HG03565 (cell line): Measurements from ENCODE around the gene ADCY5.

Source experiments
- ATAC-seq: cut with Tn5 transposase; IDR thresholded peaks from one replicate; pipeline ENCODE4 v1.9.1; 2021; ENCODE audit warnings: mild to moderate bottlenecking, moderate library complexity; ENCODE audit not compliant: unreplicated experiment

The ADCY5 gene

GRCh38 chr3:123411340-123412040 lies 37.4 kb downstream of the ADCY5 start:
- no peak for ATAC-seq

DNA sequence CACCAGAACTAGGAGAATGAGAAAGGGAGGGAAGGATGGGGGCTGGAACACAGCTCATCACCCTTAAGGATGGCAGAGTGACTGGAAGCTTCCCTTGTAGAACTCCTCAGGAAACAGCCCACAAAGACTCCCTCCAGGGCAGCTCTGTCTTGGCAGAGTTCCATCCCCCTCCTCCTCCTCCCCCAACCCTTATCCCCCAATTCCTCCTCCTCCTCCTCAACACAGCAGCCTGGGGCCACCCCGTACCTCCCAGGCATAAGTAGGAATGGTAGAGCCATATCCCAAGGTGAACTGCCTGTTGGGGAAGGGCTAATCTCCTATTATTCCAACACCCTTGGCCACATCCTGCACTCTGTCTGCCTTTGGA lies 38.8 kb downstream of the ADCY5 start:
- no peak for ATAC-seq

GRCh38 chr3:123409443-123410148 lies 39.3 kb downstream of the ADCY5 start:
- ATAC-seq = no peak

- ATAC-seq = no peak
These were observed 42.3 kb downstream of the ADCY5 start for GRCh38 chr3:123406598-123406997.

GRCh38 chr3:123405936-123406510 lies 42.9 kb downstream of the ADCY5 start:
- no peak for ATAC-seq

DNA sequence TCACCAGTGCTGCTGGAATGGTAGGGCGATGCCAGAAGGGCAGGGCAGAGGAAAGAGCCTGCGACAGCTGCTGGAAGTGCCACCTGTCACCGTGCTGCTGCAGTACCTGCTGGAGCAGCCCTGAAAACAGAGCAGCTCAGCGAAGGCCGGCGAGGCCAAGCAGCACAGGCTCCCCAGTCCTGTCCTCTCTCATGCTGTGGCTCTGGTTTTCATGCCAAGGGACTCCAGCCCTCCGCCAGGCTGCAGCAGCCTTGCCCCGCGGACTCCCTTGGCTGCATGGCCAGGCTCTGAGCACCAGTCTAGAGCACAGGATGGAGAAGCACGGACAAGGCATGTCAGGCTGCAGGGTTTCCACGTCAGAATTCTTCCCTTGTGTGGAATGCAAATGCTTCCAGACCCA lies 43.9 kb downstream of the ADCY5 start:
- no peak for ATAC-seq

- ATAC-seq = no peak
These were observed 44.5 kb downstream of the ADCY5 start for GRCh38 chr3:123404391-123404790.

GRCh38 chr3:123401836-123402530 lies 46.9 kb downstream of the ADCY5 start:
- no peak for ATAC-seq

- no peak for ATAC-seq
These were observed 48.7 kb downstream of the ADCY5 start for GRCh38 chr3:123400169-123400568.

- no peak for ATAC-seq
These were observed 49.2 kb downstream of the ADCY5 start for GRCh38 chr3:123399653-123400052.

DNA sequence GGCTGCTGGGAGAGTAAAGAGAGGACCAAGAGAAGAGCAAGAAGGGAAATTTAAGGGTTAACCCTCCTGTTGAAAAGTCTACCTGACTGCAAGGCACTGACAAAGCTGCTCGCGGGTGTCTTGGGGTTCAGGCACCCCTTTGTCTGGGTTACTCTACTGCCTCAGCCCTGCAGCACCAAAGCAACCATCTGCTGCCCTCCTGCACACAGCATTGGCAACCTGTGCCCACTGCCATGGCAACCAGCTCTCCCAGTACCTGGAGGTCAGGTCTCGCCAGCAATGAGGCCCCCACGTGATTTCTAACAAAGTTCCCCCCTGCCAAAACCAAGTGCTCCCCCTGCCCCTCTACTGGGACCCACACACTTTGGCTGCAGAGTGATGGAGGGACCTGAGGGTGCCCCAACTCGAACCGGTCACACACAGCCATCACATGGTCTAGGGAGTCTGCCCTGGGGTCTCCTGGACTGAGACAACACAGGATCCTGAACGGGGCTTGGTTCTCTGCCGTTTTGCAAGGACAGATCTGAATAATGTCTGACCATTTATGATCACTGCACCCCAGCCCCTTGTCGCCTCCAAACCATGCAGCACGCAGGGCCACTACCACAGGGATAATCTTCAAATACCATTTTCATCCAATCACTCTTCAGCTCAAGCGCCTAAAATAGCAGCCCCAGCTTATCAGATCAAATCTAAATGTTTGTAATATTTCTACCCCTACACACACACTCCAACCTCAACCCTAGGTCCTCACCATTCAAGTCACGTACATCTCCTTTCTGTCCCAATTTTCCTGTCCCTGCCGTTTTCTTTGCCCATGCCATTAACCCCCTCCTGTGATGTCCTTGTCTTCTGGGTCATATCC lies 50.7 kb downstream of the ADCY5 start:
- ATAC-seq = no peak

DNA sequence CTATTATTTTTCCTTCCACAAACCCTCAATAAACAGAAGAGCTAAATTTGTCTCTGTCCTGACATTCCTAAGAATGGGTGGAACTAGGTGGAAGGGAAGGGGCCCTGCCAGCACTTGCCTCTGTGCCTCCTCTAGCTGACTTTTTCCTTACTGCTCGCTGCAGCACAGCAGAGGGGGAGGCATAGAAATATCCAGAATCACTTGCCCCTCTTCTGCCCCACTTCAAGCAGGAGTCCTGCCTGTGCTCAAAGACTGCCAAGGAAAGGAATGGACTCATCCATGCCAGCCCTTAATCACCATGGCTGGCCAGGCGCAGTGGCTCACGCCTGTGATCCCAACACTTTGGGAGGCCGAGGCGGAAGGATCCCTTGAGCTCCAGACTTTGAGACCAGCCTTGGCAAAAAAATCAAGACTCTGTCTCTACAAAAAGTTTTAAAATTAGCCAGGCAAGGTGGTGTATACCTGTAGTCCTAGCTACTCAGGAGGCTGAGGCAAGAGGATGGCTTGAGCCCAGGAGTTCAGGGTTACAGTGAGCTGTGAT lies 51.8 kb downstream of the ADCY5 start:
- no peak for ATAC-seq

DNA sequence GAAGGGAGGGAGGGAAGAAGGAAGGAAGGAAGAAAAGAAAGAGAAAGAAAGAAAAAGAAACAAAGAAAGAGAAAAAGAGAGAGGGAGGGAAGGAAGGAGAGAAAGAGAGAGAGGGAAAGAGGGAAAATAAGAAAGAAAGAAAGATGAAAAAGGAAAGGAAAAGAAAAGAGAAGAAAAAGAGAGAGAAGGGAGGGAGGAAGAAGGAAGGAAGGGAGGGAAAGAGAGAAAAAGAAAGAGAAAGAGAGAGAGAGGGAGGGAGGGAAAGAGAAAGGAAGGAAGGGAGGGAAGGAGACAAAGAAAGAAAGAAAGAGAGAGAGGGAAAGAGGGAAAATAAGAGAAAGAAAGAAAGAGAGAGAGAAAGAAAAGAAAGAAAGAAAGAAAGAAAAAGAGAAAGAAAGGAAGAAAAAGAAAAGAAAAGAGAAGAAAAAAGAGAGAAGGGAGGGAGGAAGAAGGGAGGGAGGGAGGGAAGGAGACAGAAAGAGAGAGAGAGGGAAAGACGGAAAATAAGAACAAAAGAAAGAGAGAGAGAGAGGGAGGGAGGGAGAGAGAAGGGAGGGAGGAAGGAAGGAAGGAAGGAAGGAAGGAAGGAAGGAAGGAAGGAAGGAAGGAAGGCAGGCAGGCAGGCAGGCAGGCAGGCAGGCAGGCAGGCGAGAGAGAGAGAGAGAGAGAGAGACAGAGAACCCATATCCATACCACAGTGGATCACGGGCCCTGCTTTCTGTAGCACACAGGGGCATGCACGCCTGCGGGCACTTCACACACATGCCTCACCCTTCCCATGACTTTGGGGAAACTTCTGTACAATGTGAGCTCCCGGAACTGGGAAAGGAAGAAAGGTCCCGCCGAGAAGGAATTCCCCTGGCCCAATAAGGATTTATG lies 52.5 kb downstream of the ADCY5 start:
- ATAC-seq = no peak

DNA sequence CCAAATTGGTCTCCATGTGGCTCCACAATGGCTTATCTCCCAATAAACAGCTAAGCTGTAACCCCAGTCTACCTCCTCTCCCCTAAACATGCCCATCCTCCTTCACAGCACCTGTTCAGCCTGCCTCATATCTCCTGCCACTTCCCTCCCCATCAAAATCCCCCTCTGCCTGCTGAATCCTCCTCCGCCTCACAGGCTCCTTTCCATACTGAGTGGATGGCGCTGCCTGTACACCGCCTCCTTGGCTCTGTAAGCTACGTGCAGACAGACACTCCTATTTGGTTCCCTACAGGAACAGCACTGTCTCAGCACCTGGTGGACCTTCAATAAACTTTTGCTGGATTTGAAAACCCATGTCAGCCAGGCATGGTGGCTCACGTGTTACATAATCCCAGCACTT lies 53.7 kb downstream of the ADCY5 start:
- no peak for ATAC-seq

DNA sequence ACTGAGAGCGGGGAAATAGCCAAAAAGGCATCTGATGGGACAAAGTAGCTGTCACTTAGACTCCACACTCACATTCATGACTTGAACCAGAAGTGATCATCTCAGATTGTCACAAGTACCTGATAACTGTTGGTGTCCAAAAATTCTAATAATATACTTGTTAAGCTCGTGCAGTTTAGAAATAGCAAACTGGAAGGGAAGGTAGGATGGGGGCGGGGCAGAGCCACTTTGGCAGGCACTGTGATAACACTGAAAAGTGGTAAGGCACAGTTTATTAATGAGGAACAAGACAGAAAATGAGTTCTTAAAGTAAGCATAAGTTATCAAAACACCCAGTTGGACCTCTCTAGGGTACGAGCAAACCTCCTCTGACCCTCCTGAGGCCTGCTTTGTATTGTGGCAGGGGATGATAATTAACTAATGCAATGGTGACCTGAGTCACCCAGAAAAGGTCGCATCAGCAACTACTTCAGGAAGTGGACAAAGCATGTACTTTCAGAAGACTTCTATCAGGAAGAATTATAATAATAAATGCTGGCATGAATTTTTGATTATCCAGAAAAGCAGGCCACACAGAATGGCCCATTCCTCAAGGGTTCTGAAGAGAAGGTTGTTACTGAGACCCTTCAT lies 54.4 kb downstream of the ADCY5 start:
- no peak for ATAC-seq

GRCh38 chr3:123392871-123393620 lies 55.8 kb downstream of the ADCY5 start:
- ATAC-seq = no peak

GRCh38 chr3:123392368-123392767 lies 56.5 kb downstream of the ADCY5 start:
- no peak for ATAC-seq

- no peak for ATAC-seq
These were observed 57.9 kb downstream of the ADCY5 start for GRCh38 chr3:123390865-123391600.
